Tibial artery (tissue), 4 donors: Measurements from ENCODE around the gene SIRPG.

ENCODE experiments used
- DNase-seq, 2 donors: peaks; one replicate each; pipeline ENCODE4 v3.0.0-alpha.2; 2019
- H3K27ac ChIP-seq, 2 donors: fragments of 200-600 bp; sonication (generic) in 1 of 2; 1 replicate in 1 of 2; 2 replicates in 1 of 2; pipeline ENCODE4 v1.5.1; 2018 to 2019; ENCODE audit warnings: mild to moderate bottlenecking in 1 of 2
- H3K27me3 ChIP-seq, 2 donors: fragments of 200-600 bp; sonication (generic) in 1 of 2; one replicate each; pipeline versions ENCODE4 v1.5.1 to v1.6.0; 2016 to 2019
- H3K36me3 ChIP-seq, 3 donors: fragments of 200-600 bp; sonication (generic) in 2 of 3; one replicate each; pipeline ENCODE4 v1.5.1; 2016 to 2019; ENCODE audit warnings: mild to moderate bottlenecking in 2 of 3
- H3K4me1 ChIP-seq, 4 donors: fragments of 200-600 bp; sonication (generic) in 2 of 4; 1 replicate in 3 of 4; 2 replicates in 1 of 4; pipeline ENCODE4 v1.5.1; 2016 to 2019
- H3K4me3 ChIP-seq, 2 donors: fragments of 200-600 bp; sonication (generic) in 1 of 2; 1 replicate in 1 of 2; 2 replicates in 1 of 2; pipeline ENCODE4 v1.5.1; 2018 to 2019; ENCODE audit warnings: mild to moderate bottlenecking in 2 of 2
- H3K9me3 ChIP-seq, 3 donors: fragments of 200-600 bp; sonication (generic) in 1 of 3; one replicate each; pipeline ENCODE4 v1.5.1; 2016 to 2019
- intact Hi-C: fragments of 100-400 bp; cut with DNase I; formaldehyde crosslinking; loops from one replicate; pipeline ENCODE4 v1.15.0; 2023; ENCODE audit warnings: low total_unique reads
- TF ChIP-seq, protein P1 (sequence below), 2 experiments: fragments of 200-600 bp in 1 of 2; fragments of 450-650 bp in 1 of 2; IDR thresholded peaks; one replicate each; pipeline ENCODE4 v1.5.1; 2017 to 2019; ENCODE audit warnings: antibody characterized with exemption in 2 of 2, mild to moderate bottlenecking in 1 of 2, moderate library complexity in 1 of 2

SIRPG gene

GRCh38 chr20:1622450-1622849 lies 35.1 kb downstream of the SIRPG start:
- Histone ChIP-seq H3K36me3 (no peaks in the 10 kb centered on the region), H3K4me1 (no peaks in the 10 kb centered on the region), H3K27me3 (no peaks in the 10 kb centered on the region), H3K4me3 (no peak overlapping the region), H3K9me3 (peaks cover 0 to 7% (median 2%) of the 10 kb centered on the region in 3 donors), H3K27ac (no peak overlapping the region)
- intact Hi-C loops, result no loop called here
- TF ChIP-seq, protein P1, sequence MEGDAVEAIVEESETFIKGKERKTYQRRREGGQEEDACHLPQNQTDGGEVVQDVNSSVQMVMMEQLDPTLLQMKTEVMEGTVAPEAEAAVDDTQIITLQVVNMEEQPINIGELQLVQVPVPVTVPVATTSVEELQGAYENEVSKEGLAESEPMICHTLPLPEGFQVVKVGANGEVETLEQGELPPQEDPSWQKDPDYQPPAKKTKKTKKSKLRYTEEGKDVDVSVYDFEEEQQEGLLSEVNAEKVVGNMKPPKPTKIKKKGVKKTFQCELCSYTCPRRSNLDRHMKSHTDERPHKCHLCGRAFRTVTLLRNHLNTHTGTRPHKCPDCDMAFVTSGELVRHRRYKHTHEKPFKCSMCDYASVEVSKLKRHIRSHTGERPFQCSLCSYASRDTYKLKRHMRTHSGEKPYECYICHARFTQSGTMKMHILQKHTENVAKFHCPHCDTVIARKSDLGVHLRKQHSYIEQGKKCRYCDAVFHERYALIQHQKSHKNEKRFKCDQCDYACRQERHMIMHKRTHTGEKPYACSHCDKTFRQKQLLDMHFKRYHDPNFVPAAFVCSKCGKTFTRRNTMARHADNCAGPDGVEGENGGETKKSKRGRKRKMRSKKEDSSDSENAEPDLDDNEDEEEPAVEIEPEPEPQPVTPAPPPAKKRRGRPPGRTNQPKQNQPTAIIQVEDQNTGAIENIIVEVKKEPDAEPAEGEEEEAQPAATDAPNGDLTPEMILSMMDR (IDR thresholded peaks at IDR 0.05), result no peak
- DNase-seq, result no peak

GRCh38 chr20:1621316-1621715 lies 36.3 kb downstream of the SIRPG start:
- TF ChIP-seq, protein P1 (IDR thresholded peaks at IDR 0.05), result no peak
- Histone ChIP-seq H3K4me1 (no peaks in the 10 kb centered on the region), H3K36me3 (no peaks in the 10 kb centered on the region), H3K4me3 (no peak overlapping the region), H3K9me3 (peaks cover 0 to 7% (median 2%) of the 10 kb centered on the region in 3 donors), H3K27ac (no peak overlapping the region), H3K27me3 (no peaks in the 10 kb centered on the region)
- DNase-seq, result no peak
- intact Hi-C loops, result no loop called here

GRCh38 chr20:1619861-1620444 lies 37.6 kb downstream of the SIRPG start, which contains the start of gene SIRPB1:
TSS of gene SIRPB1 (minus strand) at chr20:1620009. CDS start at chr20:1619944, 65 bp downstream.
- TF ChIP-seq, protein P1 (IDR thresholded peaks at IDR 0.05), result no peak
- no peak within 1 kb of the TSS for H3K4me3 ChIP-seq
- H3K4me1 ChIP-seq, result no peaks in the 10 kb centered on the region
- H3K9me3 ChIP-seq, result peaks cover 0 to 7% (median 2%) of the 10 kb centered on the region in 3 donors
- H3K36me3 ChIP-seq, result no peaks in the 10 kb centered on the region
- no peak within 1 kb of the TSS for H3K27ac ChIP-seq
- intact Hi-C loops, result no loop called here
- DNase-seq, result no peak
- no peaks in the 10 kb centered on the region for H3K27me3 ChIP-seq

- Histone ChIP-seq H3K27me3 (no peaks in the 10 kb centered on the region), H3K9me3 (peaks cover 0 to 7% (median 2%) of the 10 kb centered on the region in 3 donors), H3K36me3 (no peaks in the 10 kb centered on the region), H3K4me1 (no peaks in the 10 kb centered on the region), H3K4me3 (no peak overlapping the region), H3K27ac (no peak overlapping the region)
- intact Hi-C loops, result no loop called here
- TF ChIP-seq, protein P1 (IDR thresholded peaks at IDR 0.05), result no peak
- DNase-seq, result no peak
Observed at GRCh38 chr20:1618954-1619540, 38.5 kb downstream of the SIRPG start.

GRCh38 chr20:1618479-1618878 lies 39.1 kb downstream of the SIRPG start:
- no peaks in the 10 kb centered on the region for H3K4me1 ChIP-seq
- TF ChIP-seq, protein P1 (IDR thresholded peaks at IDR 0.05), result no peak
- peaks cover 0 to 7% (median 2%) of the 10 kb centered on the region in 3 donors for H3K9me3 ChIP-seq
- H3K36me3 ChIP-seq, result no peaks in the 10 kb centered on the region
- no peaks in the 10 kb centered on the region for H3K27me3 ChIP-seq
- H3K27ac ChIP-seq, result no peak overlapping the region
- H3K4me3 ChIP-seq, result no peak overlapping the region
- DNase-seq, result no peak
- intact Hi-C loops, result no loop called here
